CD4-positive, CD25-positive, alpha-beta regulatory T cell (primary cell): ENCODE results near the gene R3HDM2. TPM values are rescaled to one million over a fixed set of nuclear protein-coding genes. Genes with fewer than 3 reads are reported as not detected.
A peak's percentile ranks its signal among the peaks of the same experiment; 100 is the strongest.
"Not testable (repeated sequence)": the region's sequence is repeated elsewhere in the genome, so short reads cannot be mapped to it uniquely, and the experiment has no call there.

ENCODE experiments used
- ATAC-seq, 2 donors: fragments of 150-1000 bp; cut with Tn5 transposase; one replicate each; pipeline ENCODE4 v1.10.0; 2021; ENCODE audit warnings: low read depth in 2 of 2, moderate number of reproducible peaks in 2 of 2, moderate library complexity in 1 of 2
- DNase-seq, 3 donors: peaks; one replicate each; pipeline versions ENCODE4 v3.0.0 to v3.0.0-alpha.2; 2012 to 2022; ENCODE audit warnings: mixed read lengths in 1 of 3
- H3K27ac ChIP-seq: one replicate; pipeline ENCODE4 v1.7.0; 2013; ENCODE audit warnings: mild to moderate bottlenecking, low read length; ENCODE audit not compliant: insufficient read depth, poor library complexity, severe bottlenecking
- H3K27me3 ChIP-seq: one replicate; pipeline ENCODE4 v1.7.0; 2013; ENCODE audit warnings: low read length; ENCODE audit not compliant: control insufficient read depth, insufficient read depth
- H3K36me3 ChIP-seq: one replicate; pipeline ENCODE4 v1.7.0; 2013; ENCODE audit warnings: mild to moderate bottlenecking, low read length, moderate library complexity; ENCODE audit not compliant: control insufficient read depth, insufficient read depth
- H3K4me1 ChIP-seq: 2 replicates; pipeline ENCODE4 v1.7.0; 2013; ENCODE audit warnings: mild to moderate bottlenecking, low read length; ENCODE audit not compliant: insufficient read depth, control insufficient read depth, poor library complexity, severe bottlenecking
- H3K4me3 ChIP-seq: one replicate; pipeline ENCODE4 v1.7.0; 2013; ENCODE audit warnings: low read depth, mild to moderate bottlenecking, low read length, moderate library complexity
- H3K9me3 ChIP-seq, 2 experiments: 1 replicate in 1 of 2; 2 replicates in 1 of 2; pipeline ENCODE4 v1.7.0; 2013; ENCODE audit warnings: low read length in 2 of 2, mild to moderate bottlenecking in 1 of 2, moderate library complexity in 1 of 2; ENCODE audit not compliant: control insufficient read depth in 2 of 2
- H3K27ac Mint-ChIP-seq, 3 donors: one replicate each; pipeline ENCODE4 v1.8.0; 2020 to 2022; ENCODE audit warnings: mild to moderate bottlenecking in 3 of 3, mixed read lengths in 3 of 3, moderate library complexity in 2 of 3
- H3K27me3 Mint-ChIP-seq: one replicate; pipeline ENCODE4 v1.8.0; 2022; ENCODE audit warnings: mild to moderate bottlenecking, mixed read lengths
- H3K36me3 Mint-ChIP-seq: one replicate; pipeline ENCODE4 v1.8.0; 2020; ENCODE audit warnings: mixed read lengths
- H3K4me1 Mint-ChIP-seq, 4 donors: one replicate each; pipeline ENCODE4 v1.8.0; 2020 to 2022; ENCODE audit warnings: mixed read lengths in 4 of 4, mild to moderate bottlenecking in 1 of 4
- H3K4me3 Mint-ChIP-seq, 4 donors: one replicate each; pipeline ENCODE4 v1.8.0; 2020 to 2022; ENCODE audit warnings: mild to moderate bottlenecking in 4 of 4, mixed read lengths in 4 of 4, moderate library complexity in 3 of 4
- H3K9me3 Mint-ChIP-seq, 7 donors: one replicate each; pipeline ENCODE4 v1.8.0; 2020 to 2022; ENCODE audit warnings: mixed read lengths in 7 of 7, mild to moderate bottlenecking in 3 of 7, moderate library complexity in 2 of 7
- polyA plus RNA-seq, 4 donors: library from polyadenylated mRNA; unstranded; fragments of 300-500 nt; fragmentation: Illumina TruSeq; gene quantifications; one replicate each; pipeline ENCODE4 v1.2.3, GENCODE V29; 2021
- total RNA-seq: library from RNA; stranded (reverse); gene quantifications from one replicate; pipeline ENCODE4 v1.2.3, GENCODE V29; 2022

R3HDM2 gene
- total and polyA plus RNA-seq, 5 donors from 2014 or later, result 6.0 to 115 (median 8.1) TPM

DNA sequence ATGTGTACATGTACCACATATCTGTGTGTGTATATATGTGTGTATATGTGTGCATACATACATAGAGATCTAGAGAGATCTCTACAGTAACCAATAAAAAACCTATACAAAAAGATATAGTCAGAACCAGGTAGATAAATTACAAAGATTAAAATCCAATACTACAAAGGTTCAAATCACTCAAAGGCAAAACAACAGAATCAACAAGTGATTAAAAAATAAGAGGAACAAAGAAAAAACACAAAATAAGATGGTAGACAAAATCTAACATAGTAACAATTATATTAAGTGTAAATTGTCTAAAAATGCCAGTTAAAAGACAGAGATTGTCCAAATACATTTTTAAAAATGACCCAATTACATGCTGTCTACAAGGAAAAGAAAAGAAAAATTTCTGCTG, 83.6 kb downstream of the R3HDM2 start:
- H3K4me1 ChIP-seq, result no peaks in the 10 kb centered on the region
- H3K27me3 ChIP-seq, result no peaks in the 10 kb centered on the region
- no peak overlapping the region for H3K4me3 Mint-ChIP-seq
- H3K9me3 ChIP-seq, result peaks cover 0 to 3% of the 10 kb centered on the region in 2 experiments
- peaks cover 0 to 4% (median 2%) of the 10 kb centered on the region in 7 donors for H3K9me3 Mint-ChIP-seq
- no peak for DNase-seq
- H3K4me3 ChIP-seq, result no peak overlapping the region
- H3K27ac Mint-ChIP-seq, result no peak overlapping the region
- H3K4me1 Mint-ChIP-seq, result peaks cover 11 to 29% (median 18%) of the 10 kb centered on the region in 4 donors
- H3K36me3 Mint-ChIP-seq, result peaks cover 44% of the 10 kb centered on the region
- no peak for ATAC-seq
- peaks cover 15% of the 10 kb centered on the region for H3K36me3 ChIP-seq
- H3K27me3 Mint-ChIP-seq, result no peaks in the 10 kb centered on the region
- H3K27ac ChIP-seq, result no peak overlapping the region

DNA sequence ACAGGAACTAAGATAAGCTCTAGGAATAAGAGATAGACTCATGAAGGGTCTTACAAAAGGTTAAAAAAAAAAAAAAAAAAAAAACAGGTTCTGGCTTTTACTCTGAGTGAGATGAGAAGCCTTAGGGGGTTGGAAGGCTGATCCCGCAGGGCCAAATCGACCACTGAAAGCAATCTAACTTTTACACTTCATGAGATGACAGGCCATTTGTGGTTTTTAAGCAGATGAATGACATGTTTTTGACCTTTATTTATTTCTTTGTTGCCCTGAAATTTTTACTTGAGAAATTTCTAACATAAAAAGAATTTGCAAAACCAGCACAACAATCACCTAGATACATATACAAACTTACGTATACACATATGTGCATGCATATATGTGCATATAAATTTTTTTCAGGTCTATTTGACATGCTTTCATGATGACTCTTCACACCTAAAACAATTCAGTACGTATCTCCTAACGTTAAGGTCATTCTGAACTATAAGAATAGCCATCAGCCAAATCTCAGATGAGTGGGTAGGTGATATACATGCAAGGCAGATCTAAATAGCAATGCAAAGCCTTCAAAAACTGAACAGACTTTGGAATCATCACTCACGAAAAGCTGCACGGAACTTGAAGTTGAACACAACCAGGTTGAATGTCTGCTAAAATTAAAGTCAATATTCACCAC, 87.0 kb downstream of the R3HDM2 start:
- no peak for DNase-seq
- H3K4me1 Mint-ChIP-seq, result peaks cover 10 to 28% (median 18%) of the 10 kb centered on the region in 4 donors
- H3K27me3 Mint-ChIP-seq, result no peaks in the 10 kb centered on the region
- Histone ChIP-seq H3K27me3 (no peaks in the 10 kb centered on the region), H3K27ac (no peak overlapping the region), H3K36me3 (peaks cover 21% of the 10 kb centered on the region), H3K4me1 (no peaks in the 10 kb centered on the region), H3K4me3 (no peak overlapping the region), H3K9me3 (peaks cover 0 to 3% of the 10 kb centered on the region in 2 experiments)
- no peak overlapping the region for H3K4me3 Mint-ChIP-seq
- ATAC-seq, result no peak
- peaks cover 0 to 4% (median 2%) of the 10 kb centered on the region in 7 donors for H3K9me3 Mint-ChIP-seq
- peaks cover 31% of the 10 kb centered on the region for H3K36me3 Mint-ChIP-seq
- H3K27ac Mint-ChIP-seq, result no peak overlapping the region

DNA sequence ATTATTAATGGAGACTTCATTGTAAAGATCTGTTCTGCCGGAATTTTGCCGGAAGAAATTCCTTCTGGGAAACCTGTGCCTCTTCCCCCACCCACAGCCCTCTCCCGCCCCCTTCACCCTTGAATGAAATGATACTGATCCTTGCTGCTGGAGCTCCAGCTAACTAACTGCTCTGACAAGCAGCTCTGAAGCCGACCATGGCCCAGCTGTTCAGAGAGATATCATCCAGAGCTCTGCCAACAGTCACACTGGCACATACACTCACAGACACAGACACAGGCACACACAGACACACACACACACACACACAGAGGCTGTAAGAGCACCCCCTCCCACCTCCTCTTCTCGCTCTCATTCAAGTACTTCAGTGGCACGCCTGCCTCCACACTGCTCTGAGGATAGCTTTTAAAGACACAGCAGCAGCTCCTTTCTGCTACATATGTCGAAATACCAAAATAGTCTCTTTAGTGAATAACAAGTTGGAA, 88.6 kb downstream of the R3HDM2 start:
- no peaks in the 10 kb centered on the region for H3K4me1 ChIP-seq
- H3K27me3 Mint-ChIP-seq, result no peaks in the 10 kb centered on the region
- H3K4me1 Mint-ChIP-seq, result peaks cover 10 to 35% (median 20%) of the 10 kb centered on the region in 4 donors
- peaks cover 29% of the 10 kb centered on the region for H3K36me3 Mint-ChIP-seq
- DNase-seq (no peak), ATAC-seq (no peak)
- no peak overlapping the region for H3K4me3 Mint-ChIP-seq
- H3K4me3 ChIP-seq, result no peak overlapping the region
- no peaks in the 10 kb centered on the region for H3K9me3 ChIP-seq
- H3K36me3 ChIP-seq, result peaks cover 14% of the 10 kb centered on the region
- H3K27ac ChIP-seq, result no peak overlapping the region
- no peaks in the 10 kb centered on the region for H3K27me3 ChIP-seq
- peaks cover 0 to 2% (median 0%) of the 10 kb centered on the region in 7 donors for H3K9me3 Mint-ChIP-seq
- H3K27ac Mint-ChIP-seq, result peak overlapping the region in 2 of 3 donors; percentile 10 to 84

DNA sequence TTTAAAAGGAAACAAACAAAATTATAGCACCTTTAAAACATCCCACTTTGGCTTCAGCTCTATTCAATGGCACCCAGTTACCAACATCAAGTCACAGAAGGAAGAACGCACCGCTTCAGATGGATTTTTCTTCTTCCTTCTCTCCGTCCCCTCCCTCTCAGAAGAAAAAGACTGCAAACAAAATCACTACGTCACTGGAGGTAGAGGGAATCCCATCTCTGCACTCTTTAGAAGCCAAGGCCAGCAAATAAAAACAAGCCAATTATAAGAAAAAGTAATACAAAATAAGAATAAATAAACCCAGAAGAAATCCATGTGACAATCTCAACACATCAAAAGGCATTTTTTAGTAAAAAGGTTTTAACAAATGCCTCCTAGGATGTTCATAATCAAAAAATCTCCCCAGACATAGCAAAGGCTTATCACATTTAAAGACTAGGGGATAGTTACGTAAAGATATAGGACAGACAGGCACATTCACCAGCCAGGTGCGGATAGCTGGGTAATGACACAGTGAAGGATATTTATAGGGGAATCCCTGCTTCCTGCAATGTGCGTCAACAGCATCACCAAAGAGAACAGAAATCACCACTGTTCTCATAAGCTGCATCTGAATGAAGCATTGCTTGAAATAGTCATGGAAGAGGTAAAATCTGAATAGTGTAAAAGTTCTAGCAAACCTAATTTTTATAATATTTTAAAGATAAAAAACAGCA, 89.4 kb downstream of the R3HDM2 start:
- peaks cover 10% of the 10 kb centered on the region for H3K36me3 ChIP-seq
- H3K4me1 Mint-ChIP-seq, result peaks cover 10 to 36% (median 21%) of the 10 kb centered on the region in 4 donors
- H3K27ac ChIP-seq, result no peak overlapping the region
- H3K27me3 ChIP-seq, result no peaks in the 10 kb centered on the region
- ATAC-seq, result no peak
- no peak overlapping the region for H3K4me3 ChIP-seq
- no peaks in the 10 kb centered on the region for H3K4me1 ChIP-seq
- H3K9me3 Mint-ChIP-seq, result peaks cover 0 to 1% (median 0%) of the 10 kb centered on the region in 7 donors
- no peak for DNase-seq
- no peaks in the 10 kb centered on the region for H3K9me3 ChIP-seq
- no peaks in the 10 kb centered on the region for H3K27me3 Mint-ChIP-seq
- H3K4me3 Mint-ChIP-seq, result no peak overlapping the region
- peaks cover 29% of the 10 kb centered on the region for H3K36me3 Mint-ChIP-seq
- H3K27ac Mint-ChIP-seq, result no peak overlapping the region

DNA sequence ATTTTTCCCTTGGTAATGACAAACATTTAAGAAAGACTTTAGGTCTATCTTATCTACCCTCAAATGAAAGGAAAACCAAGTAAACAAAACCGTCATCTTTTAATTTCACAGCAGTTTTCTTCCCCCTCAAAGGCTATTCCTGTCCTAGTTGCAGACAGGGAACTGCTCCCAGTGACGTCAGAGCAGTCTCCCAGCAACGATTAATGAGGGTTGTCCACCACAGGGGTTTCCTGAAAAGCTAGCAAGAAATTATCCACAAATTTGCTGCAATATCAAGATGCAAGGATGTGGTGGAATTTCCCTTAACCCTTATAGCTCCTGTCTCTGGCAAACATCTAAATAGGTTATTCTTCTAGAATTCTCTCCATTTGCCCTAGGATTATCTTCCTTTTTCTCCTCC, 90.7 kb downstream of the R3HDM2 start:
- no peak for DNase-seq
- H3K9me3 ChIP-seq, result no peaks in the 10 kb centered on the region
- Mint-ChIP-seq H3K9me3 (peaks cover 0 to 3% (median 0%) of the 10 kb centered on the region in 7 donors), H3K4me3 (no peak overlapping the region), H3K27me3 (no peaks in the 10 kb centered on the region), H3K4me1 (peaks cover 10 to 35% (median 22%) of the 10 kb centered on the region in 4 donors), H3K36me3 (peaks cover 30% of the 10 kb centered on the region), H3K27ac (no peak overlapping the region)
- peaks cover 10% of the 10 kb centered on the region for H3K36me3 ChIP-seq
- no peak overlapping the region for H3K27ac ChIP-seq
- ATAC-seq, result no peak
- no peaks in the 10 kb centered on the region for H3K4me1 ChIP-seq
- no peak overlapping the region for H3K4me3 ChIP-seq
- no peaks in the 10 kb centered on the region for H3K27me3 ChIP-seq

DNA sequence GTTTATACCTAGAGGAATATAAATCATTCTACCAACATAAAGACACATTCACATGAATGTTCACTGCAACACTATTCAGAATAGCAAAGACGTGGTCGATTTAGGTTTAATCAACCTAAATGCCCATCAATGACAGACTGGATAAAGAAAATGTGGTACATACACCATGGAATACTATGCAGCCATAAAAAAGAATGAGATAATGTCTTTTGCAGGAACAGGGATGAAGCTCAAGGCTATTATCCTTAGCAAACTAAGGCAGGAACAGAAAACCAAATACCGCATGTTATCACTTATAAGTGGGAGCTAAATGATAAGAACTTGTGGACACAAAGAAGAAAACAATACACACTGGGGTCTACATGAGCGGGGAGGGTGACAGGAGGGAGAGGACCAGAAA, 94.5 kb downstream of the R3HDM2 start:
- H3K36me3 ChIP-seq, ATAC-seq, H3K4me1 ChIP-seq, H3K27me3 ChIP-seq, H3K4me3 Mint-ChIP-seq, H3K9me3 Mint-ChIP-seq, DNase-seq, H3K27ac ChIP-seq, H3K9me3 ChIP-seq, H3K27me3 Mint-ChIP-seq, H3K27ac Mint-ChIP-seq, H3K4me3 ChIP-seq: not testable (repeated sequence)
- H3K36me3 Mint-ChIP-seq, result peaks cover 27% of the 10 kb centered on the region
- H3K4me1 Mint-ChIP-seq, result peaks cover 5 to 19% (median 13%) of the 10 kb centered on the region in 4 donors

DNA sequence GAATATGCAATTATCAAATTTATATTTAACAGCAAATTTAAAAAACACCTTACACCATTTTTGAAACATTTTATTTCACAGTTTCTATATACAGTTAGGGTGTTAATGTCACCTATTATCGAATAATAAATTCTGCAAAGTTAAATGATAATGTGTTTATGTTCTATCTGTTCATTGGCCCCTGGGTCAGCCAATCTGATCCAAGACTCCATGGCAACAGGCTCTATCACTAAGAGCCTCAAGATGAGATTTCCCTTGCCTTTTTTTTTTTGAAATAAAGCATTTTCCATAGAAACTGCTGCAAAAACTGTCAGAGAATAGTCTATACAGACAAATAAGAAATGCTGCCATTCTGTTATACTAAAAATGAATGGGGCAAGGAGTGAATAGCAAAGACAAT, 96.6 kb downstream of the R3HDM2 start:
- Mint-ChIP-seq H3K36me3 (peaks cover 29% of the 10 kb centered on the region), H3K9me3 (peaks cover 0 to 3% (median 0%) of the 10 kb centered on the region in 7 donors)

More for the DNA sequence above, 96.6 kb downstream of the R3HDM2 start:
- H3K4me1 Mint-ChIP-seq, result peaks cover 5 to 15% (median 9%) of the 10 kb centered on the region in 4 donors
- peaks cover 2% of the 10 kb centered on the region for H3K36me3 ChIP-seq
- H3K4me3 Mint-ChIP-seq, result no peak overlapping the region
- H3K4me1 ChIP-seq, result no peaks in the 10 kb centered on the region
- no peaks in the 10 kb centered on the region for H3K9me3 ChIP-seq
- H3K27ac ChIP-seq, result no peak overlapping the region
- no peaks in the 10 kb centered on the region for H3K27me3 ChIP-seq
- ATAC-seq (no peak), DNase-seq (no peak)
- no peaks in the 10 kb centered on the region for H3K27me3 Mint-ChIP-seq
- H3K4me3 ChIP-seq, result no peak overlapping the region
- no peak overlapping the region for H3K27ac Mint-ChIP-seq
